Measurements from ENCODE around the gene ATP23.
A peak's percentile ranks its signal among the peaks of the same experiment; 100 is the strongest.

ATP23 gene

DNA sequence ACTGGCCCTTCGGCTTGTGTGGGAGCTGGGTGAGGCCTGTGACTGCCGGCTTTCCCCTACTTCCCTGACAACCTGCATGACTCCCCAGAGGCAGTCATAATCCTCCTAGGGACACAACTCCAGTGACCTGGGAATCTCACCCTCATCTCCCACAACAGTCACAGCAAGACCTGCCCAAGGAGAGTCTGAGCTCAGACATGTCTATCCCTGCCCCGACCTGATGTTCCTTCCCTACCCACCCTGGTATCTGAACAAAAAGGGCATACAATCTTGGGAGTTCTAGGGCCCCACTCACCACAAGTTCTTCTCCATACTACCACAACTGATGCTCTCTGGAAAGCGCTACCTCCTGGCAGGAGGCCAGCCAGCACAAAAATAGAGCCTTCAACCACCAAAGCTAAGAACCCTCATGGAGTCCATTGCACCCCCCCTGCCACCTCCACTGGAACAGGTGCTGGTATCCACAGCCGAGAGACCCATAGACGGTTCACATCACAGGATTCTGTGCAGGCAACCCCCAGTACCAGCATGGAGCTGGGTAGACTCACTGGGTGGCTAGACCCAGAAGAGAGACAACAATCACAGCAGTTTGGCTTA is 16.8 kb downstream of the ATP23 start:
- TF ChIP-seq CTCF (IDR thresholded peaks at IDR 0.05; ENCODE audit: low read depth, low read length) = no peak
- no peak overlapping the region for H3K4me3 ChIP-seq (ENCODE audit: low read depth, low read length)

DNA sequence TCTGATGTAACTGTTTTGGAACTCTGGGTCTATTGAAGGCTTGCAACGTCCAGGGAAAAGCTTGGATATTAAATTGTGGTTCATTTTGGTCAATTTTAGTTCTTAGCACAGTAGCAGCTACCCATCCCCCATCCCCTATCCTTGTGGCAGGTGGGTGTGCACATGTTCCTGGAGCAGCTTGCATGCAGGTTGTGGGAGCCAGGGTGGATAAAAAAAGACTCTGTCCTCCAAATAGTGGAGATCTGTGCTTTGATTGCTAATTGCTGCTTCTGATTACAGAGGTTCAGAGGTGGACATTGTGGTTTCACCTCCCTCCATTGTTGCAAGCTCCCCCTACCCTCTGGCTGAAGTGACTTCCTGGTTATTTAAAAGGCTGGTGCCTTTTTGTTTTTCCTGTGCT is 23.1 kb downstream of the ATP23 start:
- no peak for TF ChIP-seq CTCF (IDR thresholded peaks at IDR 0.05; ENCODE audit: low read depth, low read length)
- H3K4me3 ChIP-seq (ENCODE audit: low read depth, low read length) = no peak overlapping the region

GRCh38 chr12:57965766-57966165 is 24.4 kb downstream of the ATP23 start:
- no peak overlapping the region for H3K4me3 ChIP-seq (ENCODE audit: low read depth, low read length)
- TF ChIP-seq CTCF (IDR thresholded peaks at IDR 0.05; ENCODE audit: low read depth, low read length) = no peak

- no peak overlapping the region for H3K4me3 ChIP-seq (ENCODE audit: low read depth, low read length)
- TF ChIP-seq CTCF (IDR thresholded peaks at IDR 0.05; ENCODE audit: low read depth, low read length) = no peak
Measured at GRCh38 chr12:57966536-57966935, 25.2 kb downstream of the ATP23 start.

GRCh38 chr12:57983146-57983857 is 41.9 kb downstream of the ATP23 start:
- TF ChIP-seq CTCF (IDR thresholded peaks at IDR 0.05; ENCODE audit: low read depth, low read length) = peak; percentile 23; the same call in 1 of the 2 replicates
- H3K4me3 ChIP-seq (ENCODE audit: low read depth, low read length) = no peak overlapping the region

- no peak for TF ChIP-seq CTCF (IDR thresholded peaks at IDR 0.05; ENCODE audit: low read depth, low read length)
- H3K4me3 ChIP-seq (ENCODE audit: low read depth, low read length) = no peak overlapping the region
Measured at GRCh38 chr12:57983858-57984505, 42.6 kb downstream of the ATP23 start.

- TF ChIP-seq CTCF (IDR thresholded peaks at IDR 0.05; ENCODE audit: low read depth, low read length) = no peak
- H3K4me3 ChIP-seq (ENCODE audit: low read depth, low read length) = no peak overlapping the region
Measured at GRCh38 chr12:57984629-57985151, 43.3 kb downstream of the ATP23 start.

Data from WI38 (cell line).